Superior temporal gyrus (tissue), 1 donor: ENCODE data around the gene SOX10.

Source experiments
- DNase-seq: peaks from one replicate; pipeline ENCODE4 v3.0.0-alpha.2; 2016; ENCODE audit errors: extremely low spot score

The SOX10 gene

DNA sequence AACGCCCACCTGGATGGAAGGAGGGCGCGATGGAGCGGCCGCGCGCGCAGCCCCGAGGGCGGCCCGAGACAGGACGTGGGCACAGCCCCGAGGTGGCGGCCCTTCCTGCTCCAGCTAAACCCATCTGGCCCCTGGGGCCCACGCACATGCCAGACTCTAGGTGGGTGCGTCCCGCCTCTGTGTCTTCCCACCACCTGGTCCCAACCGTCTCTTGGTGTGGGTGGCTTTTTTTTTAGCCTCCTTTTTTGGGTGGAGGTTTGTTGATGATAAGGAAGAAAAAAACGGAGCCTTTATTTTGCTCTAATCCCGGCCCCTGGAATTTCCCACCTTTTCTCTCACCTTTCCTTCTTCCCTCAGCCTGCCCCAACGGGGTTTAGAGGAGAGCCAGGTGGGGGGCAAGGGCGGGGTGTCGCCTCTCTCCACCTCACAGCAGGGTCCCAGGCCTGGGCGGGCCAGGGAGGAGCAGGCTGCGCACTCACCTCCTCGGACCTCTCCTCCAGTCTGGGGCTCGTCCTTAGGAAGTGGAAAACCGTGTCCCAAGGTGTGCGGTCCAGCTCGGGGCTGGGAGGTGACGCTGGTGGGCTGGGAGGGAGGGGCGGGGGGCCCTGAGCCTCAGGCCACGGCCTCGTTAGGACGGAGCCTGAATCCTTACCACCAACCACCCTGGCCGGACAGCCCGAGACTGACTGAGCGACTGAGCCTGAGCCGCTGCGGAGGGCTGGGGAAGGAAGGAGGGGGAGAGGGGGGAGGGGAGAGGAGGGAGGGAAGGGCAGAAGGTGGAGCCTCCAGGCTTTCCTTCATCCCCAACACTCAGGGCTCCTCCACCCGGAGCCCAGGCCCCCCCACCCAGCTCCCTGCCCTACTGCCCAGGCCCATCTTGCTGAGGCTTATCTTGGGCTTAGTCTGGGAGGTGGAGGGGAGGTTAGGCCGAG is at the start of gene SOX10:
TSS of gene SOX10 (minus strand) at position 696 of the 932 bp plus-strand sequence. CDS start 771 bp downstream, outside the sequence.
- peak; percentile 74 for DNase-seq

DNA sequence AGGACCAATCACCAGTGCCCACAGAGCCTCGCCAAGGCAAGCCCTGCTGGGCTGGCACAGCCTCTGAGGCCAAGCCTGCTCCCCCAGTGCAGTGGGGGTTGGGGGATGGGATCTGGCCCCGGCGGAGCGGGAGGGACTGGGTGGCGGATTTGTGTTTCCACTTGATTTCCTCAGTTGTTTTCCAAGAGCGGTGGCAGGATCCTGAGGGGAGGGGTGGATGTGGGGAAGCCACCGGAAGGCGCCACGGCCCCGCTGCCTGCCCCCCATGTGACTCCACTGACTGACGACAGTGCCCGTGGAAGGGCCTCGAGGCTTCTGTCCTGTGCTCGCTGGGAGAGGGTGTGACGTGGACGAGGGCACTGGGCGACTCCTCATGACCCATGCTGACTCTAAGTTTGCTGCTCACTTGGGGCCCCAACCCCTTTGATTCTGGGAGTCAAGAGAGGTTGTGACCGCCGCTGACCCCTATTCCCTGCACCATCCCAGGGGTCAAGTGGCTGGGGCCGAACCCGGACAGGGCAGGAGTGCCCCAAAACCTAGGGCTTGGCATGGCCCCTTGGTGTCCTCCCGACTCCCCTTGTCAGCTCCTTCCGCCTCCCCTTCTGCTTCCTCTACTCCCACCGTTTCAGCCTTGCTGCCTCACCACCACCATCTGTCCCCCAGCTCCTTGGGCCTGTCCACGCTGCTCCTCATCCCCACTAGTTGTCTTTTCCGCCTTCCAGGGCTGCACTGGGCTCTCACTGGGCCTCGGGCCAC is 49.3 kb upstream of the SOX10 start:
- peak; percentile 89 for DNase-seq

DNA sequence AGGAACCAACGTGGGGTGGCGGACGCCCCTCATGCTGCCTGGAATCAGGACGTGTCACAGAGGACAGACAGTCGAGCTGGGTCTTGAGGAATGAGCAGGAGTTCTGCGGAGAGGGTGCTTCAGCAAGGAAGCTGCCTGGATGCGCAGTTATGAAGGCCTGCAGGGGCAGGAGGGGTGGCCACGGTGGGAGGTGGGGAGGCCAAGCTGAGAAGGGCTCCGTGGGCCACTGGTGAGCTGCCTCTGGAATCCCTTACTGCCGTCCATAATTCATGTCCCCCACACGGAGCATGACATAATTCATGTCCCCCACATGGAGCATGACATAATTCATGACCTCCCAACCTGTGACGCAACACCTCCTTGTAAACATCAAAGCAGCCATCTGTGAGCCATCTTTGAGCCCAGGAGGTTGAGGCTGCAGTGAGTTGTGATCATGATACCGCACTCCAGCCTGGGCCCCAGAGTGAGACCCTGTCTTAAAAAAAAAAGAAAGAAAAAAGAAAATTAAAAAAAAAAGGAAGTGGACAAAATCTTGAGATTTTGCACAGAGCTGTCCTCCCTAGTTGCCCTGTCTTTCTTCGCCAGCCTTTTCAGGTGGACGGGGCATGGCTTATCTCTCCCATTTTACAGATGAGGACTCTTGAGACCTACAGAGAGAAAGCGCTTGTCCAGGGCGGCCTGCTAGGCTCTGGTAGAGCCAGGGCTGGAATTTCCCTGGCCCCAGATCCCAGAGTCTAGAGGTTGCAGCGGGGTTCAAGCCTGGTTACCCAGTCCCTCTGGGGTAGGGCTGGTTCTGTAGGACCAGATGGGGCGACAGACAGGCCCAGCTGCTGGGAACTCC is 48.5 kb upstream of the SOX10 start:
- DNase-seq = no peak

DNA sequence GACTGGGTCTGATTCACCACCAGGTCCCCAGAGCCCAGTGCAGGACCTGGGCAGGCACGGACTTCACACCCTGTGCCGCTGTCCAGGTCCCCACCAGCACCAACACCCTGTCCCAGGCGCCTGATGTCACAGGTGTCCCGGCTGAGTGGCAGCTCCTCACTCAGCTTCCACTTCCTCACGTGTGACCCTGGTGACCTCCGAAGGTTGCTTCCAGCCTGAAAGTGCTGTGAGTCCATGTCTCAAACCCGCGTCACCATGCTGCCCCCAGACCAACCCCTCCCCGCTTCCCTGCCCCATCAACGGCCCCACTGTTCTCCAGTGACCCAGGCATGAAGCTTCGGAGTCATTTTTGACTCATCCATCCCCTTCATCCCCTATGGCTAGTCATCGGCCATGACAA is 47.1 kb upstream of the SOX10 start:
- DNase-seq = no peak

DNA sequence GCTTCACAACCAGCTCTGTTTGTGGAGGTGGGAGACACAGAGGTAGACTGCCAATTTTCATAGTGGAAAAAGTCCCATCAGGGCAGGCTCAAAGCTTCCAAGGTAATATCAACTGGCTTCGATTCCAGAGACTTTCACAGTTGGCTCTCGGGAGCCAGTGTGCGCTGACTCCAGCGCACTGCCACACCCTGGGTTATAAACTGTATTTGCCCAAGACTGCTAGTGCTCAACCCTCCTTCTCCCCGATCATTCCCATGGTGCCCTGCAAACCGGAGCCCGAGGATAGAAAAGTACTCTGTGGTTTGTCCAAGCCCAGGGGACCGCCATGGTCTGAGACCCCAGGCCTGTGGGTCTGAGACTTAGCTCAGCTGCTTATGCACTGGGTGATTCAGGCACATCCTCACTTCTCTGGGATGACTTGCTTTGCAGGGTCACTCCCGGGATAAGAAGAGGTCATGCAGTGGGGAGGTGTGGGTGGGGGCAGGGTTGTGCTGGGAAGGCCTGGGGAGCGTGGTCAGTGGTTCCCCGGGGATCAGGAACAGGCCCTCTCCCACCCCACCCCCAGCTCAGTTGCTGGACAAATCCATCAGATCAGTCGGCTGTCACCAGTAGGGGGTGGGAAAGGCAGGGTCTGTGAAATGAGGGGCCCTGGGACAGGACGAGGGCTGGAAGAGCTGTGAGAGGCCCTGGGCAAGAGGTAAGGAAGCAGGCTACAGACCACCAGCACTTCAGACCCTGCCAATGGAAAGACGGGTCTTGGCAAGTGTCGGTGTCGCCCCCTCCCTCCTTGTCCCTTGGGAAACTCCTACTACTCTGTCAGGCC is 46.2 kb upstream of the SOX10 start:
- no peak for DNase-seq

DNA sequence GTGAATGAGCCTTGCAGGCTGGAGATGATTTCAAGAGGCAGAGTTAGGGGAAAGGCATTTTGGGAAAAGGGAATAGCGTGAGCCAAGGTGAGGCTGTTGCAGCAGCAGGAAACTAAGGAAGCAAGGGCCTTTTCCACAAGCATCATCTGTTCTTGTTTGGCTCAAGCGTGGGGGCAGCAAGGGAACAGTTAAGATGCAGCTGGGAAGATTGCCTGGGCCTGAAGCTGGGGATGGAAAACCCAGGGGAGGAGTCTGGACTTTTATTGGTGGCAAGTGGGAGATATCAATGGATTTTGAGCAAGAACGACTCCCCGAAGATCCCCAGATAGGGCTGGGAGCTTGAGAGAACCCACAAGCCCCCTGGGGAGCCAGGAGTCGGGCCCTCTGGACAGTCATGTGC is 45.5 kb upstream of the SOX10 start:
- DNase-seq = peak; percentile 58

DNA sequence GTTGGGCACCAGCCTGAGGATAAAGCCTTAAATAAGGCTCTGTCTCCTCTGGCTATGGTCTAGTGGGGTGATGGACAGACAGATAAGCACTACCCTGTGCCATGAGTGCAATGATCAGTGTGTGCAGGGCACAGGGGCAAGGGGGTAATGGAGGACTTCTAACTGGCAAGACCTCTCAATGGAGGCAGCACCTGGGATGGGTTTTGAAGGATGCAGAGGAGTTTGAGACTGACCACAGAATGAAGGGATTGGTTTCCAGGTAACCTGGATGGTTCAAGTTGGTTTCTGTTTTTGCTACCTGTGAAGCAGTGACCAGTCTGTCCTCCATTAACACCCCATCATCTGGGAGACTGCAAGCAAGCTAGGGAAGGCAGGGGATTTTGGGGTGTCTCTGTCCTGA is 45.0 kb upstream of the SOX10 start:
- no peak for DNase-seq

DNA sequence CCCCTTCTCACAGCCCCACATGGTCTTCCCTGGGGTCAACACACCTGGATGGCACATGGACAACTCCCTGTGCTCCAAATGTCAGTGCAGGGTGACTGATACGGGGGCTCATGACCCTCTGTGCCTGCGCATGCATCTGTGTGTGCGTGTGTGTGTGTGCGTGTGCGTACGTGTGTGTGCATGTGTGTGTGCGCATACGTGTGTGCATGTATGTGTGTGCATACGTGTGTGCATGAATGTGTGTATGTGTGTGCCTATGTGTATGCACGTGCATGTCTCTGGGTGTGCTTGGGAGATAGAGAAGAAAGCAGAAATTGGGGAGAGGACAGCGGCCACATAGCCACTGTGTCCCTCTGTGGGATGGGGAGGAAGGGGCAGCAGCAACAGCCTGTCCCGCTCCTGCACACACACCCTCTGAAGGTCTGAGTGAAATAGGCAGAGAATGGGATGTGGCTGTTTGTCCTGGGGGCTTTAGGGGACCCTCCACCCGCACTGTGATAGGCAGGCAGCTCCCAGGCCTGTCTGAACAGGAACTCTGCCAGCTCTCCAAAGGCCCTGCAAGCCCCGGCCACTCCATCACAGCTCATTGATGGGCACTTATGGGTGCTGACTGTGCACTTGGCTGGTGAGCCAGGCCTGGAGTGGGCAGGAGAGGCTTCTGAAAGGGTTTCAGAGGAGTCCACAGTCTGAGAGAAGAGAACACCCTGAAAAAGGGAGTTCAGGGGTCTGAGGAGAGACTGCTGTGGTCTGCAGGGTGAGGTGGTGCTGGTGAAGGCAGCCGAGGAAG is 44.2 kb upstream of the SOX10 start:
- peak; percentile 35 for DNase-seq

DNA sequence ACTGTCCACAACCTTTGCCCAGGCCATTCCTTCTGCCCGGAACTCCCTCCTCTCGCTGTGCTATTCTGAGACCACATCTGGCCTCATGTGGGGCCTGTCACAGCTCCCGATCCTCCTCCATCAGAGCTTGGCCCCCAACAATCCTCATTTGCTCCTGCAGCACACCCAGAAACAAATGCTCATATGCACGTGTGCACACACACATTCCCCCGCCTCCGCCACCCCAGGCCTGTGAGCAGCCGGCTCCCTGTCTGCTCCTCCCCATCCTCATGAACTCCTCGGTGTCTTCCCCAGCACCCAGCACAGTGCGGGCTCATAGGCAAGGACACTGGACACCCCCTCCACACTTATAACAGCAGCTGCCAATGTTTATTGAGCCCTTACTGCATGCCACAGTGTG is 43.1 kb upstream of the SOX10 start:
- DNase-seq = no peak

DNA sequence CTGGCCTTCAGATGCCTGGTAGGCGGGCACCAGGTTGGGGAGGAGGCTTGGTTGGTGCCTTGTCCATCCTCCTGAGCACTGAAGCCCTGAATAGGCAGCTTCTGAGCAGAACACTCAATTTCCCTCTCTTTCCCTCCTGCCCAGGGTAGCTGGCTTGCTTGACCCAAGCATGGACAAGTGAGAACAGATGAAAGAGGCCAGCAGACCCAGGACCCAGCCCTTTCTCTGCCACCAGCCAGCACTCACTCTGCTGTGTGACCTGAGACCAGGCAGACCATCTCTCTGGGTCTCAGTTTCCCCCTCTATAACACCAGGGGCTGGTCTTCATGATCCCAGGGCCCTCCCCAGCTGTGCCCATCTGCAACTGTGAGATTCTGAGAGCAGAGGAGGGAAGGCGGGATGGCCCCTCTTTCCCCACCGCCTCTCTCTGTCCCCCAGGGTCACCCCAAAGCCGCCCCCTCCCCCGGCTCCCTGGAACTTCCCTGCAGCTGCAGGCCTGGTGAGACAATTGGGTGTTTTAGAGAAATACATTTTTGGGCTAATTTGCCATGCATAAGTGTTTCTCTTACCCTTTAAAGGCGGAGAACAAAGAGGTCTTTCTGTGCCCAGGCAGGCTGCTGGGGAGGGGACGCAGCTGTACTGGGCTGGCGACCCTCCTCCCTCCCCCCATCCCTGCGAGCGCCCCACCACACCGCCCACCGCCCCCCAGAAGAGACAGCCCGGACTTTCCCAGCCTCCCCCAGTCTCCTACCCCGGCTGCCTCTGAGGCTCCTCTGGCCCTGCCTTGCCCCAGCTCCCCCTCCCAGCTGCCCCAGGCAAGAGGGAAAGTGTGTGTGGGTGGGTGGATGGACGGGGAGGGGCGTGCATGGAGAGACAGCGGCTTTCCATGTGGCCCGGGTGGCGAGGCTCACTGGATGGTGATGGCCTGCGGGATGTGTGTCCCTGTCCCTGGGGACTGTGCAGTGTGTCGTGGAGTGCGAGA is 42.1 kb upstream of the SOX10 start:
- peak; percentile 65 for DNase-seq

DNA sequence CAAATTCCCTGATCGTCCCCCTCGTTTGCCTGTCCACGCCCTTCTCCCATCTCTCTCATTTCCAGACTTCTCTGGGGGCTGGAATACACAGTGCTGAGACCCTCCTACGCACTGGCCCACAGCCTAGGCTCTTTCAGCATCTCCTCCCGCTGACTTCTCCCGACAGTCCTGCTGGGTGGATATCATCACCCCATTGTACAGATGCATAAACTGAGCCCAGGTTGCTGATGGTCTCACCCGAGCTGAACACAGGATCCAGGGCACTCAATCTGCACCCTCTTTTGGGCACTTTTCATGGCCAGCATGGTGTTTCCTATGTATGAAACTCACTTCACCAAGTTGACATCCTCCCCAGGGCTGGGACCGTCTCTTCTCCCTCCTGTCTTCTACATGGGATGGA is 41.2 kb upstream of the SOX10 start:
- DNase-seq = no peak

DNA sequence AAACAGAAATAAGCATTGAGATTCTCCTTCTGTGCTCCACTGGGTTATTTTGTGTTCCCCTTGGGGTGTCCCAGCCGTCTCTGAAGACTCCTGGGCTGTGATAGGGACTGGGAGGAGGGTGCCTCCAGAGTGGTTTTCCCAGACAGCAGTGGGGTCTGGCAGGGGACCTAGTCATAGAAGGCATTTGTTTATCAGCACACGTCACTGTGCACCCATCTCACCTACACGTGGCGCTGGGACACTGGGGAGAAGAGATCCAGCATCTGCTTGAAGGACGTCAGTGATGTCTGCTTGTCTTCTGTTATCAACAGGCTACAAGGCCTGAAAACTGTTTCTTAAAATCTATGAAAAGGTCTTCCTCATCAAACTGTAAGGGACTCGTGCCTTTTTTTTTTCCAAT is 38.7 kb upstream of the SOX10 start:
- DNase-seq = no peak

DNA sequence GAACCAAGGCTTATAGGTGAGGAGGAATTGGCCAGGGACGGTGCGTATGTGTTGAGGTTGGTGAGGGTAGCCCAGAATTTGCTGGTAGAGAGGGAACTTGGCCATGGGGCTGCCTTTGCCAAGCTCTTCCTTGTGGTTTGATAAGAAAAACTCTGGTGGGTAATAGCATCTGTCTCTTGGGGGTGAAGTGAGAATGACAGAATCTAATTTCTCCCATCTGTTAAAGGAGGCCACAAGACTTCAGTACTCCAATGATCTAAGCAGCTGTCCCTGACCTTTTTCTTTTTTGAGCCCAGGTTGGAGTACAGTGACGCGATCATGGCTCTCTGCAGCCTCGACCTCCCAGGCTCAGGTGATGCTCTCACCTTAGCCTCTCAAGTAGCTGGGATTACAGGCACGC is 36.9 kb upstream of the SOX10 start:
- no peak for DNase-seq

DNA sequence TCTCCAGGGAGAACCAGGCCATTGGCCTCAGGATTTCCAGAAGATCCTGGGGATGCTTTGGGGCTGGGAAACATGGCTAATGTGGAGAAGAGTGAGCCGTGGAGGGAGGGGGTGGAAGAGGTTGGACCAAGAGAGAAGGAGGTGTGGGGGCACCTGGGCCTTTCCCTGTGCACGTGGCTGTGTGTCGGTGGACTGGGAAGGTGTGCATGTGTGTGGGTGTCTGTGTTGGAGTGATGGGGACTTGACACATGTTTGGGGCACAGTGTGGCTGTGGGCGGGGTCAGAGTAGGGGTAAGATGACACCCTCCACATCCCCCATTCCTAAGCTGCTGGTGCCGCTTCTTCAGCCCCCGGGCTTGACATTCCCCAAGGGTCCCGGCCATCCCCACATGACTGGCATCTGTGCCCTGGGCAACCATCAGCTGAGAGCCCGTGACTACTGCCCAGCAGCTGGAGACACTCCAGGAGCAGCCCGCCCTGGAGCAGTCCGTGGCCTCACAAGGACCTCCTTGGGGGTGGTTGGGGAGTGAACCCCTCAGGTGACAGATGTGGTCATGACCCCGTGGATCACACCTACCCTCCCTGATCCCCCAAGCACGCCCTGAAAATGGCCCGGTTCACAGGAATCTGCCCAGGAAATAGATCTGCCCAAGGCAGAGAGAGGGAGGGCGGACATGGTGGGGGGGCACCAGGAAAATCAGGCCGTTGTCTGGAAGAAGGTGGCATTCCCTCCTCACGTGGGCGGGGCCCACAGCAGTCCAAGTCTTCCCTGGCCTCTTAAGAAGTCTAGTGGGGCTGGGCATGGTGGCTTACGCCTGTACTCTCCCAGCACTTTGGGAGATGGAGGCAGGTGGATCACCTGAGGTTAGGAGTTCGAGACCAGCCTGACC is 34.8 kb upstream of the SOX10 start:
- DNase-seq = peak; percentile 46

DNA sequence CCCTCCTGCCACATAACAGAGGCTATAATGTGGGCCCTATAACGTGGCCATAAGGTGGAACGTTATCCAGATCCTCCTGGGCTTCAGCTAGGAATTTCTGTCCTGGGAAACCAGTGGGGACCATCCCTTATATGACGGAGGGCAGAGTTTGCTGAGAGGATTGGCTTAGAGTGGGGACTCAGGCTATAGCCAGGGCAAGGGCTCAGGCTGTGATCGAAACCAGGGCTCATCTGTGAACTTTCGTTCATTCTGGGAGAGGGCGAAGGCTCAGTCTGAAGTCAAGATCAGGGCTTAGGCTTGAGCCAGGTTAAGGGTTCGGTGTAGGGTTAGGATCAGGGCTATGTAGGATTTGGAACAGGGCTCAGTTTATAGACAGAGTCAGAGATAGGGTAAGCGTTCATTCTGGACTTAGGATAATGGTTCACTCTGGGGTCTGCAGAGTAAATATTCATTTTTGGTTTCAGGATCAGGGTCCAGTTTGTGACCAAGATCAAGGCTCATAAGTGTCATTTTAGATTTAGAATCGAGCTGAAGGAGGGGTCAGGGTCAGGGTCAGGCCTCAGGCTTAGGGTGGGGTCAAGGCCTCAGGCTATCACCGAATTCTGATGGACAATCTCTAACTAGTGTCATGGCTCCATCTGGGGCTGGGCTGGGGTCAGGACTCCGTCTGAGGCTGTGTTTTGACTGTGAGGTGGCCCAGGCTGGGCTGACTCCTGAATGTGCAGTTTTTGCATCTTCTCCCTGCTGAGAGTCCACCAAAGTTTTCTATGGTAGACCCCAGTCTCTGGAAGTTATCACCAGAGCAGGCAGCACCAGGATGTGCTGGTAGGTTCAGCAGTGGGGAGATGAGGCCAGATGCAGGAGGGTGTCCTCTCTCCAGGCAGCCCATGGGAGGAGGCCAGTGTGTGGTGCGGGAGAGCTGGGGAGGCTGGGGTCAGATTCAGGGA is 33.9 kb upstream of the SOX10 start:
- no peak for DNase-seq

DNA sequence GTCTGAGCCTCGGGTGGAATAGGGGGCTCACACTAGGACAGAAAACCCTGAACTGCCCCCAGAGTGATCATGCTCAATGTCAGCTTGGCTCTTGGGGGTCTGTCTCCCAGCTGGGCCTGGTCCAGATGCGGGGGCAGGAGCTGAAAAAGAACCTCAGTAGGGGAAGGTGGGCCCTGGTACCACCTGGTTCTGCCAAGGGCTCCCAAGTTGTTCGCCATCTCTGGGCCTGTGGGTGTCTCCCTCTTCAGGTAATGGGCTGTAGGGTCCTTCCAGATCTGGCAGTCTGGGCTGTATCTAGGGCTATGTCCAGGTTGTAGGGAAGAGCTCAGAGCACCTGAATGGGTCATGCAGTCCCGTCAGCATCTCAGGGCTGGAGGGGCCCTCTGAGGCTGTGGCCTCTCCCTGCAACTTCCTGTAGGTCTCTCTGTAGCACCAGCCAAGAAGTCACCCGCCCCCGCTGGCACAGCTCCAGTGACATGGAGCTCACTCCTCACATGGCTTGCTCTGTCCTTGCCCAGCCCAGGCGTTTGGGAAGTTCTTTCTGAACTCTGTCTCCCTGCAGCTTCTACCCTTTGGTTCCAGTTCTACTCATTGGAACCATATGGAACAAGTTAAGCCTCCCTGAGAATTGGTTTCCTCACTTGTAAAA is 33.0 kb upstream of the SOX10 start:
- DNase-seq = peak; percentile 88
